ENCODE data around the gene LRBA. TPM values are rescaled to one million over a fixed set of nuclear protein-coding genes. Genes with fewer than 3 reads are reported as not detected.

The LRBA gene
- total and polyA plus RNA-seq, 9 of the 15 experiments (the other 6 are each of a cell fraction or from before 2014, with no cell fraction given) = 24.2 to 88.7 (median 59.7) TPM

GRCh38 chr4:150773729-150774449 is 241.2 kb downstream of the LRBA start (continued):
- TF ChIP-seq POLR2A (conservative IDR thresholded peaks at IDR 0.05) = no peak
- TF ChIP-seq HMG20A (CRISPR knock-in tag; conservative IDR thresholded peaks at IDR 0.05) = no peak
- TF ChIP-seq SMARCA4 (IDR thresholded peaks at IDR 0.05) = peak; percentile 82
- TF ChIP-seq, protein P1, sequence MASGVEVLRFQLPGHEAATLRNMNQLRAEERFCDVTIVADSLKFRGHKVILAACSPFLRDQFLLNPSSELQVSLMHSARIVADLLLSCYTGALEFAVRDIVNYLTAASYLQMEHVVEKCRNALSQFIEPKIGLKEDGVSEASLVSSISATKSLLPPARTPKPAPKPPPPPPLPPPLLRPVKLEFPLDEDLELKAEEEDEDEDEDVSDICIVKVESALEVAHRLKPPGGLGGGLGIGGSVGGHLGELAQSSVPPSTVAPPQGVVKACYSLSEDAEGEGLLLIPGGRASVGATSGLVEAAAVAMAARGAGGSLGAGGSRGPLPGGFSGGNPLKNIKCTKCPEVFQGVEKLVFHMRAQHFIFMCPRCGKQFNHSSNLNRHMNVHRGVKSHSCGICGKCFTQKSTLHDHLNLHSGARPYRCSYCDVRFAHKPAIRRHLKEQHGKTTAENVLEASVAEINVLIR (CRISPR knock-in tag; IDR thresholded peaks at IDR 0.05) = no peak
- TF ChIP-seq KLF6 (CRISPR knock-in tag; IDR thresholded peaks at IDR 0.05; ENCODE audit: borderline replicate concordance) = no peak
- TF ChIP-seq, protein P2, sequence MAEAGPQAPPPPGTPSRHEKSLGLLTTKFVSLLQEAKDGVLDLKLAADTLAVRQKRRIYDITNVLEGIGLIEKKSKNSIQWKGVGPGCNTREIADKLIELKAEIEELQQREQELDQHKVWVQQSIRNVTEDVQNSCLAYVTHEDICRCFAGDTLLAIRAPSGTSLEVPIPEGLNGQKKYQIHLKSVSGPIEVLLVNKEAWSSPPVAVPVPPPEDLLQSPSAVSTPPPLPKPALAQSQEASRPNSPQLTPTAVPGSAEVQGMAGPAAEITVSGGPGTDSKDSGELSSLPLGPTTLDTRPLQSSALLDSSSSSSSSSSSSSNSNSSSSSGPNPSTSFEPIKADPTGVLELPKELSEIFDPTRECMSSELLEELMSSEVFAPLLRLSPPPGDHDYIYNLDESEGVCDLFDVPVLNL (CRISPR knock-in tag; IDR thresholded peaks at IDR 0.05; ENCODE audit: low read depth) = no peak
- no peak for TF ChIP-seq E2F6 (IDR thresholded peaks at IDR 0.05; ENCODE audit: borderline replicate concordance in 1 of 2, extremely low read depth in 1 of 2, insufficient read depth in 1 of 2, insufficient read length in 1 of 2, low read depth in 1 of 2, low read length in 1 of 2, poor library complexity in 1 of 2, severe bottlenecking in 1 of 2)
- no peak for TF ChIP-seq XRCC5 (IDR thresholded peaks at IDR 0.05; ENCODE audit: low read depth, low read length)
- TF ChIP-seq ZNF436 (CRISPR knock-in tag; IDR thresholded peaks at IDR 0.05) = no peak
- TF ChIP-seq, protein P3, sequence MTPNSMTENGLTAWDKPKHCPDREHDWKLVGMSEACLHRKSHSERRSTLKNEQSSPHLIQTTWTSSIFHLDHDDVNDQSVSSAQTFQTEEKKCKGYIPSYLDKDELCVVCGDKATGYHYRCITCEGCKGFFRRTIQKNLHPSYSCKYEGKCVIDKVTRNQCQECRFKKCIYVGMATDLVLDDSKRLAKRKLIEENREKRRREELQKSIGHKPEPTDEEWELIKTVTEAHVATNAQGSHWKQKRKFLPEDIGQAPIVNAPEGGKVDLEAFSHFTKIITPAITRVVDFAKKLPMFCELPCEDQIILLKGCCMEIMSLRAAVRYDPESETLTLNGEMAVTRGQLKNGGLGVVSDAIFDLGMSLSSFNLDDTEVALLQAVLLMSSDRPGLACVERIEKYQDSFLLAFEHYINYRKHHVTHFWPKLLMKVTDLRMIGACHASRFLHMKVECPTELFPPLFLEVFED (CRISPR knock-in tag; conservative IDR thresholded peaks at IDR 0.05) = no peak
- peak; percentile 91 for TF ChIP-seq SOX6 (IDR thresholded peaks at IDR 0.05)
- TF ChIP-seq TBP (optimal IDR thresholded peaks at IDR 0.05; ENCODE audit: low read depth, low read length) = no peak
- no peak for TF ChIP-seq SRF (CRISPR knock-in tag; IDR thresholded peaks at IDR 0.05)
- TF ChIP-seq, protein P4, sequence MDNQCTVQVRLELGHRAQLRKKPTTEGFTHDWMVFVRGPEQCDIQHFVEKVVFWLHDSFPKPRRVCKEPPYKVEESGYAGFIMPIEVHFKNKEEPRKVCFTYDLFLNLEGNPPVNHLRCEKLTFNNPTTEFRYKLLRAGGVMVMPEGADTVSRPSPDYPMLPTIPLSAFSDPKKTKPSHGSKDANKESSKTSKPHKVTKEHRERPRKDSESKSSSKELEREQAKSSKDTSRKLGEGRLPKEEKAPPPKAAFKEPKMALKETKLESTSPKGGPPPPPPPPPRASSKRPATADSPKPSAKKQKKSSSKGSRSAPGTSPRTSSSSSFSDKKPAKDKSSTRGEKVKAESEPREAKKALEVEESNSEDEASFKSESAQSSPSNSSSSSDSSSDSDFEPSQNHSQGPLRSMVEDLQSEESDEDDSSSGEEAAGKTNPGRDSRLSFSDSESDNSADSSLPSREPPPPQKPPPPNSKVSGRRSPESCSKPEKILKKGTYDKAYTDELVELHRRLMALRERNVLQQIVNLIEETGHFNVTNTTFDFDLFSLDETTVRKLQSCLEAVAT (IDR thresholded peaks at IDR 0.05) = no peak
- no peak for TF ChIP-seq SLC30A9 (CRISPR knock-in tag; IDR thresholded peaks at IDR 0.05)
- peak; percentile 73 to 96; a peak in 3 of 4 replicates for TF ChIP-seq RCOR1 (IDR thresholded peaks at IDR 0.05; ENCODE audit: borderline replicate concordance in 1 of 2, low read depth in 2 of 2, low read length in 2 of 2)
- TF ChIP-seq ZNF583 (CRISPR knock-in tag; IDR thresholded peaks at IDR 0.05) = no peak
- no peak for TF ChIP-seq ZSCAN32 (CRISPR knock-in tag; IDR thresholded peaks at IDR 0.05)
- TF ChIP-seq SMARCC2 (IDR thresholded peaks at IDR 0.05; ENCODE audit: low read depth) = peak; percentile 47; the same call in 1 of the 2 replicates
- TF ChIP-seq CAMTA2 (CRISPR knock-in tag; conservative IDR thresholded peaks at IDR 0.05) = no peak
- TF ChIP-seq XRCC3 (IDR thresholded peaks at IDR 0.05) = no peak
- TF ChIP-seq ZNF146 (CRISPR knock-in tag; IDR thresholded peaks at IDR 0.05; ENCODE audit: unreplicated experiment) = no peak
- no peak for TF ChIP-seq ZSCAN29 (IDR thresholded peaks at IDR 0.05)
- no peak for TF ChIP-seq ZZZ3 (IDR thresholded peaks at IDR 0.05)

Measured in K562 (cell line).